Measurements from ENCODE around the gene TEX38.
"Not testable (repeated sequence)": the region's sequence is repeated elsewhere in the genome, so short reads cannot be mapped to it uniquely, and the experiment has no call there.

Gene TEX38

DNA sequence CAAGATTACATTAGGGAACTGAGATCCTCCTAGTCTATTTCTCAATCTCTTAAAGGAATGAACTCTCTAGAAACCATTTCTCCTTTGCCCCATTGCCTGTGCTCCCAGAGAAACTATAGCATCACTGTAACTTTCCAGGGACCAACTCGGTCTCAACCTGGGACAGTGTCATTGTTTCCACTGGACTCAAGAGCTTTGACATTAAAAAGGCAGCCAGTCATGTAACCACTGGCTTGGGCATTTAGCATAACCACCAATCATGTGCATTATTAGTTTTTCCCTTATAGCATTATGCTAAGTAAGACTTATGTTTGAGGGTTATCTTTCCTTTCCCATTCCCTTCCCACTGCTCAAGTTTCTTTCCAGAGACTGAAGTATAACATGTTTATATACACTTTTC is 18.2 kb downstream of the TEX38 start:
- DNase-seq: no peak

DNA sequence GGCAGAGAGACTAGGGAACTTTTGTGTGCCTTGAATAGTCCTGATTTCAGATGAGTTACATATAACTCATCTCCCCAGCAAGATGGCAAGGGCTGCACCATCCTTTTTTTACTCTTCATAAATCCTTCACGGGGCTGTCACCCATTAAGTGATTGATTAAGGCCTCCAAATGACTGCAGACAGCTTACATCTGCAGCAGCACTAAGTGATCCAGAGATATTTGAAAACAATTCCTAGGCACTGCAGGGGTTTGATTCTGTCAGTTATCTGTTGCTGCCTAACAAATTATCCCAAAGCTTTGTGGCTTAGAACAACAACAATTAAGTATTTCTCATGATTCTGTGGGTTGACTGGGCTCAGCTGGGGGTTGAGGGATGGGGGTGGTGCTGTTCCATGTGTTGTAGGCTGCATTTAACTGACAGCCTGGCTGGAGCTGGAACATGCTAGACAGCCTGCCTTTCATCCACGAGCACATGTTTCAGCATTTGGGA is 19.3 kb downstream of the TEX38 start:
- DNase-seq: no peak

DNA sequence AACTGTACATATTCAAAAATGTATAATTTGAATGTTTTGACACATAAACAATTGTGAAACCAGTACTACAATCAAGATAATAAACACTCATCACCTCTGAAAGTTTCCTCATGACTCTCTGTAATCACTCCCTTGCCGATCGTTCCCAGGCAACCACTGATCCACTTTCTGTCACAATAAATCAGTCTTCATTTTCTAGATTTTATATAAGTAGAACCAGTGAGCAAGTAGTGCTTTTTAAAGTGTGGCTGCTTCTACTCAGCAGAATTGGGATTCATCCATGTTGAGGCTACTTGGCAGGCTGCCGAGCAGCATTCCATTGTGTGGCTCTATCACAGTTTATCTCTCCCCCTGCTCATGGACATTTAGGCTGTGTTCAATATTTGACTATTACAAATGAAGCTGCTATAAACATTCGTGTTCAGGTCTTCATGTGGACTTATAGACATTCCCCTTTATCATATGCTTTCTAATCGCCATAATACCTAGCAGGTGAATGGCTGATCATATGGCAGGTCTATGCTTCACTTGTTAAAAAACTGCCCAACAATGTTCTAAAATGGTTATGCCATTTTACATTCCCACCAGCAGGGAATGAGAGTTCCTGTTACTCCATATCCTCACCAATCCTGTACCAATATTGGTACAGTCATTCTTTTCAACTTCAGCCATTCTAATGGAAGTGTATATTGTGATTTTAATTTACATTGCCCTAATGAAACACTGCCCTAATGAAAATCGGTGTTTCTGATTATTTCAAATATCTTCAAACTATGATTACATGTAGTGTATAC is 20.5 kb downstream of the TEX38 start:
- DNase-seq: no peak

DNA sequence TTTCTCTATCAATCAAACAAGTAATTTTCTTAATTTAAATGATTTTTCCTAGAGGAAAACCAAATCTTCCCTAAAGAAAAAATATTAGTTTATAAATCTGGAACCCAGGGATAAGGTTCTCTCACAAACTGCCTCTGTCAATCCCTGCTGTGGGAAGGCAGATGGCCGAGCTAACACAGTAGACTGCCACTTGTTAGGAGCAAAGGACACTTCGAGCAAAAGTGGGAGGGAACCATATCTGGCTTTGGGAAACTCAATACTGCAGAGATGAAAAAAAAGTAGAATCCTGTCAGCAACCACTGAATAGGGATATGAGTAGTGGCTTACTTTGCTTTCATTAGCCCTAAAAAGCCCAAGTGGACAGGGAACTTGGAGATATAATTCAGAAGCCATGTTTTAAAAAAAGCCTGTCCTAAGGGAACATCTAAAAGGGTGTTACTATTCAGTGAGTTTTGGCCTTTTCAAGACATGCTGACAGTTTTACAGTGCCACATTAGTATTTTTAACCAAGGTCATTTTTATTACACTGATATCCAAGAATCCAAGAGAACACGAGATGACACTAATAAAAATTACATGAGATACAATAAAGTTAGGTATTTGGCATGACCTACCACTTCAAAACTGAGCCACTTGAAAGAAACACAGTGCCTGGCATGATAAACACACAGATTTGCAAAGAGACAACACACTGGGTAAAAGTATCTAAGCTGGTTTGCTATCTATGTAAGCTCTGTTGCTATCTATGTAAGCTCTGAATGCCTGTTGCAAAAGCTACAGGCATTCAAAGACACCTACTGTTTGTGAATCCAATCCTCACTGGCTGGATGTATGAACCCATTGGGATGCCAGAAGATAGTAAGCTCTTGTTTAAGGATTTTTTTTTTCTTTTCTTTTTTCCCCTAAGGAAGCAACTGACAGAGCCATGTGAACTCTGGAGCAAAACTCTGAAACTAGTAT is 21.4 kb downstream of the TEX38 start:
- DNase-seq: no peak

DNA sequence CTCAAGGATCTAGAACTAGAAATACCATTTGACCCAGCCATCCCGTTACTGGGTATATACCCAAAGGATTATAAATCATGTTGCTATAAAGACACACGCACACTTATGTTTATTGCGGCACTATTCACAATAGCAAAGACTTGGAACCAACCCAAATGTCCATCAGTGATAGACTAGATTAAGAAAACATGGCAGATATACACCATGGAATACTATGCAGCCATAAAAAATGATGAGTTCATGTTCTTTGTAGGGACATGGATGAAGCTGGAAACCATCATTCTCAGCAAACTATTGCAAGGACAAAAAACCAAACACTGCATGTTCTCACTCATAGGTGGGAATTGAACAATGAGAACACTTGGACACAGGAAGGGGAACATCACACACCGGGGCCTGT is 23.0 kb downstream of the TEX38 start:
- not testable (repeated sequence) for DNase-seq

DNA sequence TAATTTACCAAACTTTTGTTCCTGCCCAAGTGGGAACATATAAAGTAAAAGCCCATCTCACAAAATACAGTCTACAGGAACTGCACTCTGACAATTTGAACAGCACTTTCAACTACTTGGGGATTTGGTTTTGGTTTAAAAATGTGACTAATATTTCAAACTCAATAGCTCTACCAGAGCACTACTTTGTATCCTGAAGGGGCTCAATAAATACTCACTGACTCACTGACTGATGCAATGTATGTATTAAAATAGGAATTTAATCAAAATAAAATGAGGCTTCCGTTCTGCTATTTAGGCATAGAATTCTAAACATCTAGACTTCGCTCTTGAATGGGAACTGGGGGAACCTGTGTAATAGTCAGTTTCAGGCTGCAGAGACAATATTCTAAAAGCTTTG is 25.4 kb downstream of the TEX38 start:
- no peak for DNase-seq

DNA sequence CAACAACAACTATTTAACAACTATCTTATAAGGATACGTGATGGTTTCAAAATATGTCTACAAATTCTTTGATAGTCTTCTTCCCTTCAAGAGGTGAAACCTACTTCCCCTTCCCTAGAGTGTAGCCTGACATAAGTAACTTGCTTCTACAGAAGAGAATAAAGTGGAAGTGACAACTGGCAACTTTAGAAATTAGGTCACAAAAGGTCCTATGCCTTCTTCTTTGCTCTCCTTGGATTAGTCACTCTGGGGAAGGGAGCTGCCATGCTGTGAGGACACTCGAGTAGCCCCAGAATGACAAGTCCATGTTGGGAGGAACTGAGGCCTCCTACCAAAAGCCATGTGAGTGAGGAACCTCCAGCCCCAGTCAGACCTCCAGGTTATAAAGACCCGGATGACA is 28.0 kb downstream of the TEX38 start:
- DNase-seq: no peak

DNA sequence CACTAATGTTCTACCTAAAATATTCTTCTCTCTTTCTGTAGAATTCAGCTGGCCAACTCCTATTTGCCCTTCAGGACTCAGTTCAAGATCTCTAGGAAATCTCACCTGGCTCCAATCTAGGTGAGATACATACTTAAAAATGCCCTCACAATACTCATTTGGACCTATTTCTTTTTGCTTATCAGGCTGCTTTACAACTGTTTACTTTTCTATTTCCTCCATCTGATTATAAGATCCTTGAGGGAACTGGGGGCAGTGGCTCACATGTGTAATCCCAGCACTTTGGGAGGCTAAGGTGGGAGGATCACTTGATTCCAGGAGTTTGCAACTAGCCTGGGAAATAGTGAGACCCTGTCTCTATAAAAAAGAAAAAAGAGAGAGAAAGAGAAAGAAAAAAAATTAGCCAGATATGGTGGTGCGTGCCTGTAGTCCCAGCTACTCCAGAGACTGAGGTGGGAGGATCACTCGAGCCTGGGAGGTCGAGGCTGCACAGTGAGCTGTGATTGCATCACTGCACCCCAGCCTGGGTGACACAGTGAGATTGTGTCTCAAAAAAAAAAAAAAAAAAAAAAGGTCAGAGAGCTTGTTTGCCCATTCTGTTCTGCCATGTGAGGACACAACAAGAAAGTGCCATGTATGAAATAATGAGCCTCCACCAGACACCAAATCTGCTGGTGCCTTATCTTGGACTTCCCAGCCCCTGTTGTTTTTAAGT is 32.4 kb downstream of the TEX38 start:
- no peak for DNase-seq

DNA sequence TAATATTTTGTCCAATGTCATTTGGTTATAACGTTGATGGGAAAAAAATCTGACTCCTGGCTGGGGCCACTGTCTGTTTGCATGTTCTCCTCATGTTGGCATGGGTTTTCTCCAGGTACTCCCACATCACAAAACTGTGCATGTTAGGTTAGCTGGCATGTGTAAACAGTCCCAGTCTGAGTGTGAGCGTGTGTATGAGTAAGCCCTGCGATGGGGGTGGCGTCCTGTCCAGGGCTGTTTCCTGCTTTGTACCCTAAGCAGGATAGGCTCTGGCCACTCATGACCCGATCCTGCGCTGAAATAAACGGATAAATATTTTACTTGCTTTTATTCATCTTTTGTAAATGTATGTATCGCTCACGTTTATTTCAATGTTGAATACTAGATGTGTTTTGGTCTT is 33.8 kb downstream of the TEX38 start:
- no peak for DNase-seq

DNA sequence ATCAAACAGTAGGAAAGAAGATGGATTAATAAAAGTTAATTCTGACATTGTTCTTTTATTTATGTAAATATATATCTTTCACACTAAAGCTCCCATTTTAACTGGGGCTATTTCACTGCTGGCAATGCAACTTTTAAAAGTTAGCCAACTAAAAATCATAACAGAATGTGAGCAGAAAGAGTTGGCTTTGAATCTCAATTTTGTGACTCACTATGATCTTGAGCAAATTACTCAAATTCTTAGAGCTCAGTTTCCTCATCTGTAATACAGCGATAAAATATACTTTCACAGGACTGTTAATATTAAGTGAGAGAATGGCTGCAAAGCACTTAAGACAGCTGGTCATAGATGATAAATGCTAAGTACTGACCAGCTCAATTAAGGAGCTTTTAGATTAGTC is 36.5 kb downstream of the TEX38 start:
- DNase-seq: no peak

DNA sequence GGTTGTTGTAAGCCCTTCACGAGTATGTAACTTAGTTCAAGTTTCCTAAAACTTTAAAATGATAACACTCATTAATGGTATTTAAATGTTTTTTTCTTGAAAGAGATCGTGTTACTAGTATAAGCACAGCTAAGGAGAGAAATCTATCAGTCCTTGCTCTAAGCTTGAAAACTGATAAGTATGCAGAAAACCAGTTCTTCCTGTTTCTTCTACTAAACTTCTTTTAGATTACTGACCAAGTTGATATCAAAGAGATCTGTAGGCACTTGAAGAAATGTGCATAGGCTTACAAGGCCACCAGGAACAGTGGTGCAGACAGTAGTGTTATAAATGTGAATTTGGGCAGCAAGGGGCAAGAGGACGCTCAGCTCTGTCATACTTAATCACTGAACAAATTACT is 43.3 kb downstream of the TEX38 start:
- DNase-seq: no peak

DNA sequence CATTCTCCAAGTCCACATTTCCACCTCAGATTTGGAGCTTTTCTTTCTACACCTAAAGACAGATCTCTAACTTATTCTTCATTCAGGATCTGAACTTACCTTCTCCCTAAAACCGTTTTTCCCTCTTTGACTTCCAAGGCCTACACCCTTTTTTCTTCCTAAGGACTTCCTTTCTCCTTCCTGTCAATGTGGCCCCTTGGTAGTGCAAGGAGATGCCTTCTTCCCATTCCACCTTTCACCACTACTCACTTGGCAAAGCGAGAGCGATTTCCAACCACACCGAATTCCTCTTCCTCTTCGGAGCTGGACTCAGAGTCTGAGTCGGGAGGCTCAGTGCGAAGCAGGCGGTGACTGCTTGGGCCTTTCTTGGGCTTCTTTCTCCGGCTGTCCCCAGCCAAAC is 46.0 kb downstream of the TEX38 start:
- no peak for DNase-seq

DNA sequence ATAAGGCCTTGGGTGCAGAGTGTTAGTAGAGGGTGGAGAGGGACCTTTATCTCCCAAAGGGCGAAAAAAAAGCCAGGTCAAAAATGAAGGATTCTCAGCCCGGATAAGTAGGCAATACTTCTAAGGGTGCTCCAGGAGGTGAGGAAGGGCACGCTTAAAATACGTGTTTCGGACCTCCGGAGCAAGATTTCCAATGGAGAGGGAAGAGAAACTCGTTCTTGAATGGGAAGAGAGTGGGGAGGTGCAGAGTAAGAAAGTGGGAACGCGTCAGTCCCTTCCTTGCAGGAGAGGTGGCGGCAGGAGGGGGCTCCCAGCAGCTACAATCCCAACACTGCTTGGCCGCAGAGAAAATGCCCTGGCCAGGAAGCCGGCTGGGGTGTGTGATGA is 46.7 kb downstream of the TEX38 start:
- no peak for DNase-seq

DNA sequence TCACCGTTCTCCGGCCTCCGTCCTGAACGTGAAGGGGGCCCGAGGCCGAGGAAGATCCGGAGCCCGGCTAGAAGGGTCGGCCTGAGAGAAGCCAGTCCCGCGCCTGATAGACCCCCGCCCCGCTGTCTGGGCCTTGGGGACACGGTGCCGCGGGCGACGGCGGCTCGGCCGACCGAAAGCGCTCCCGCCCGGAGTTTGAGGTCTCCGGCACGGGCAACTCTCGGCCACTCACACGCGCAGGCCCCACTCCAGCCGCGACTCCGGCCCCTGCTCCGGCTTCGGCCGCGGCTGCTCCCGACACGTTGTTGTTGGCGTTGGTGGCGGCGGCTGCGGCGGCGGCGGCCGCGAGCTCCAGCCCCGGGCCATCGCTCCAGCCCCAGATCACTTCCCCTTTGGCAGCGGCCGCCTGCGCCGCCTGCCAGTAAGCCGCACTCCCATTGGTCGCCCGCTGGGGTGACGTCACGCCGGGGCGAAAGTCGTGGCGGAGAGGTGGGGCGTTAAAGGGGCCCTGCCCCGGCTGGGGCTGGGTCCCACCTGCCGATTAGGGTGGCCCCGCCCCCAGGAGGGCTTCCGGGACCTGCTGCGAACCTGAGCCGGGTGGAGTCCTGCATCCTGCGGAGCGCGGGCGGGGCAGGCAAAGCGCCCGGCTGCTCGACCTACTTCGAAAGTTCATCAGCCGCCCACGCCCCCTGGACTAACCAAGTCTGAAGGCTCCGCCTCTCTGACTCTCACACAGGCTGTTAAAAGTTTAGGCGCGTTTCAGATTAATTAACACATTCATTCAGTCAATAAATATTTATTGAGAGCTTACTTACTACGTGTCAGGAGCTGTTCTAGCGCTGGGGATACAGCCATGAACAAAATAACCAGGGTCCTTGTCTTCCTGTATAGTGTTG is 47.3 kb downstream of the TEX38 start, which contains the start of gene EFCAB14:
Gene EFCAB14, minus strand, starts transcription at position 388 of the 896 bp plus-strand sequence. CDS start 1,027 bp downstream, outside the sequence.
- DNase-seq: peak; percentile 95

DNA sequence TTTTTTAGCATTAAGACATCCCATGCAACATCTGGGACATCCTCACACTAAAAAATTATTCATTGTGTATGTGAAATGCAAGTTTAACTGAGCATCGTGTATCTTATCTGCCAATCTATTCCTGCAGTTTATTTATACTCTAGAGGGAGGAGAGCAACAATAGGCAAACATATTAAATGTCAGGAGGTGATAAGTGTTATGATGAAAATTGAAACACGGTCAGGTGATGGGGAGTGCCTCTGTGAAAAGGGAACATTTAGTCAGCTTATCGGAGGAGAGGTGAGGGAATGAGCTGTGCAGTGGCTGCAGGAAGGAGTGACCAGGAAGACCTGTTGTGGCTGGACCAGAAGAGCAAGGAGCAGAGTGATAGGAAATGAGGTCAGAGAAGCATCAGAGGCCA is 48.0 kb downstream of the TEX38 start:
- DNase-seq: peak; percentile 14

DNA sequence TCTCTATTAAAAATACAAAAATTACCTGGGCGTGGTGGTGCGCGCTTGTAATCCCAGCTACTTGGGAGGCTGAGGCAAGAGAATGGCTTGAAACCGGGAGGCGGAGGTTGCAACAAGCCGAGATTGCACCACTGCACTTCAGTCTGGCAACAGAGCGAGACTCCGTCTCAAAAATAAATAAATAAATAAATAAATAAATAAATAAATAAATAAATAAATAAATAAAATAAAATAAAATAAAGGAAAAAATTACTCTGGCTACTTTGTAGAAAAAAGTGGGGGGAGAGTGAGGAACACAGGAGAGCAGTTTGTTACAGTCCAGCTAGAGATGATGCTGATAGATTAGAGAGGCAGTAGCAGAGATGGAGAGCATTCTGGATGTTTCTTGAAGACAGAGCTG is 48.7 kb downstream of the TEX38 start:
- not testable (repeated sequence) for DNase-seq

DNA sequence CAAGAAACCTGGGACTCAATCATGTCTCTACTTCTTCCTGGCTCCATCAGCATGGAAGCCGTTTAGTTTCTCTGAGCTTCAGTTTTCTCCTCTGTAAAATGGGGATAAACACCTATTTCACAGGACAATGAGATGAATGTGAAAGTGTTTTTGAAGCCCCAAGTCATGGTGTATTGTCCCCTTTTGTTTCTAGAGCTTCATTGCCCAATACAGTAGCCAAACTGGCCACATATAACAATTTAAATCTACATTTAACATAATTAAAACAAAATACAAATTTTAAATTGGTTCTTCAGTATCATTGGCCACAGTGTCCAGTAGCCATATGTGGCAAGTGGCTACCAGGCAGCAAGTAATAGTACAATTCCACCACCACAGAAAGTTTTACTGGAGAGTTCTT is 49.5 kb downstream of the TEX38 start:
- no peak for DNase-seq

DNA sequence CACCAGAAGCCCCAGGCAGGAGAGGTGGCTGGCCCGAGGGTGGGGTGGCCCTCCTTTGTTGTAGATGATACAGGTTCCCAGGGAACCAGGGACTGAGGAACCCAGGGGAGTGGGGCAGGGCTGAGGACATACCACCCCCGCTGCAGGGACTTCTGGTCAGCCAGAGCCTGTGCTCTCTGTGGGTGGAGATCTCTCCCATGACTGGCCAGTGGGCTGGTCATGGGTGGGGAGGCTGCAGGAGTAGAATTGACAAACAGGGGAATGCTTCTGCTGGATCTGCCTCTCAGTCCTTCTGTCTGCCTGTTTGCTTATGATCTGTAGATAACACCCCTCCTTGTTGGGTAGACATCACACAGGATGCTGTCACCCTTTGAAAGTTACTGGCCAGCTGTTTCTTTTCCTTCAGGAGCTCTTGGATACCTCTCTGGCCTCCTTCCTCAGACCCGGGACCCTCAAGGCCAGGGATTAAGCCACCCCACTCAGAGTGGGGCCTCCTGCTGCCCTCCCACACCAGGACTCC is 50.1 kb downstream of the TEX38 start:
- DNase-seq: no peak

Data from NCI-H1105 treated with DMSO at 0.1 percent for 48 hours (cell line).